Endothelial cell of hepatic sinusoid (primary cell): ENCODE measurements around the gene DNAJC24.

ENCODE experiments used
- in situ Hi-C: cut with HindIII; loops from 2 replicates; pipeline ENCODE4 v1.10.0; 2017; ENCODE audit warnings: low sequenced_read_pairs

Gene DNAJC24

DNA sequence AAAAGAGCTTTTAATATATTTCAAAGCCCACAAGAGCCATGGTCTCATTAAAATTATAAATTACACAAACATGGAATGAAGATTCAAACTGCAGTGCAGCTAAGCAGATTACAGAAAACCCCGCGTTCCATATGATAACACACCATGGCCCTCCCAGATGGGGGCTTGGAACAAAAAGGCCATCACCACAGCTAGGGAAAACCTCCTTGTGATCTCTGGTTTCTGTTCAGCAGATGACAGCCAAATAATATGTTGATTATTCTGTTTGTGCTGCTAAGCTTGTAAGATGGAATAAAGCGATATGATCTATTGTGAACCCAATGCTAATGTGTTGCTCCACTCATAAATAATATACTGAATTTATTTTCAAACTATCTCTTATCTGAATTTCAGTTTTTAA is 111.3 kb downstream of the DNAJC24 start:
- in situ Hi-C loops, result no loop called here
